Endometrial microvascular endothelial cells (primary cell): Measurements from ENCODE around the gene FLG. TPM values are rescaled to one million over a fixed set of nuclear protein-coding genes. Genes with fewer than 3 reads are reported as not detected.
"Not testable (repeated sequence)": the region's sequence is repeated elsewhere in the genome, so short reads cannot be mapped to it uniquely, and the experiment has no call there.

Source experiments
- in situ Hi-C: cut with HindIII; loops from 2 replicates; pipeline ENCODE4 v1.10.0; 2017; ENCODE audit warnings: low sequenced_read_pairs, low pct_unique_long_range_greater_than_20kb; ENCODE audit errors: inconsistent ontology term
- total RNA-seq: library from RNA; depleted of rRNA; stranded (reverse); fragments of >200 nt; gene quantifications from one replicate; pipeline ENCODE4 v1.2.3, GENCODE V29; 2015; ENCODE audit errors: inconsistent ontology term

Gene FLG
- total RNA-seq, result not detected

DNA sequence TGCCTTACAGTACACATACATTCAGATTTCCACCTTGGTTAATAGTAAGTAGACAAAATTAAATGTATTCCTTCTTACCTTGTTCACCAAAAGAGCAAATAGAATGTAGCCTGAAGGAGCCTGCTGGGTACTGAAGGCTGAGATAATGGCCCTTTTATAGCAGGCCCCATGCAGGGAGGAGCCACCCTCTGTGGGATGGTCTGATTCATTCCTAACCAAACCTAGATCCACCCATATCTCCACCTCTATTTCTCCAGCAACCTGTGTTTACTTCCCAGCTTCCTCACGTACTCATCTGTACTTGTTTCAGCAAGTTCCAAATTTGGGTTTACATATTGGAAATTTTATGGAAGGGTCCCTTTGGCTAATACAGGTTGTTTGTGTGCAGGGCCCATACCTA lies at the start of gene FLG:
TSS of gene FLG (minus strand) at position 129 of the 400 bp plus-strand sequence. CDS start 9,783 bp downstream, outside the sequence.
- in situ Hi-C loops, result no loop called here

DNA sequence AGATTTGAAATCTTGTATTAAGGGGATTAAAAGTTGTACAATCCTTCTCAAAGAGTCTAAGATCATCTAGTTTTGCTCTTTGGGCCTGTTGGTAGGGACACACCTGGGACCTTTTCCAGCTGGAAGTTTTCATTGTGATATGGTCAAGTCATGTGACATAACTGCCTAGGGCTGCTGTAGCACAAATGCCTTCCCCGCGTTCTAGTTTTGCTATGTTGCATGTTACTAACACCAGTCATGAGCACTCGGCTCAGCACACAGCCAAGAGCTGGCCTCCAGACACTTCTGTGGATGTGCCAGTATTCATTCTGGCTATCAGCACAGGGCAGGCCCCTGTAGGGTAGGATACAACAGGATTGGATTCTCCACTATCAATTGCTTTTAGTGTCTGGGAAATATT lies 49.4 kb upstream of the FLG start:
- in situ Hi-C loops, result no loop called here

DNA sequence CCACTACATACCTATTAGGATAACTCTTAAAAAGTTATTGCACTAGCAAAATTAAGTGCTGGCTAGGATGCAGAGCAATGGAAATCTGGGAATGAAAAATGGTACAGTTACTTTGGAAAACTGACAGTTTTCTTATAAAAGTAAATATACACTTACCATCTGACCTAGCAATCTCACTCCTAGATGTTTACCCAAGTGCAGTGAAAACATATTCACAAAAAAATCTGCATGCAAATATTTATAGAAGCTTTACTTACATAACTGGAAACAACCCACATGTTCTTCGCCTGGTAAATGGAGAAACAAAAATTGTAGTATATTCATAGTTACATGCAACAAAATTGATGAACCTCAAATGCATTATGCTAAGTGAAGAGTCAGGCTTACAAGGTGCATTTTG lies 47.6 kb upstream of the FLG start:
- in situ Hi-C loops, result no loop called here

- in situ Hi-C loops, result no loop called here
These were observed 42.4 kb upstream of the FLG start for GRCh38 chr1:152367436-152367835.

DNA sequence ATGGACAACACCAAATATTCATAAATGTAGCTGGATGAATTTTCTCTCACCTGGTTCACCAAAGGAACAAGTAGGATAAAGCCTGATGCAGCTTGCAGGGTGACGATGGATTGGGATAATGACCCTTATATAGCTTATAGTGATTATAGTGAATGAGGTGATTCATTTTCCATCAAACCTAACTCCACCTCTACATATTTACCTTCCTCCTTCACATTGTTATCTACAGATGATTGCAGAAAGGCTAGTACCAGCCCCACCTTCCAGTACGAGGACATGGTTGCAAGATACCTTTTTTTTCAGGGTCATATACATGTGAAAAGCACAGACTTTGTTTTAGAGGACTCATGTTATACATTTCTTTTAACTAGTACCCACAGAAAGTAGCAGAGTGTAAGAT lies 34.9 kb upstream of the FLG start, which contains the start of gene FLG2:
TSS of gene FLG2 (minus strand) at position 101 of the 400 bp plus-strand sequence. CDS start 1,122 bp downstream, outside the sequence.
- in situ Hi-C loops, result no loop called here

- in situ Hi-C loops, result no loop called here
These were observed 31.7 kb upstream of the FLG start for GRCh38 chr1:152356736-152357135.

- in situ Hi-C loops, result no loop called here
These were observed 24.6 kb upstream of the FLG start for GRCh38 chr1:152349611-152350010.

DNA sequence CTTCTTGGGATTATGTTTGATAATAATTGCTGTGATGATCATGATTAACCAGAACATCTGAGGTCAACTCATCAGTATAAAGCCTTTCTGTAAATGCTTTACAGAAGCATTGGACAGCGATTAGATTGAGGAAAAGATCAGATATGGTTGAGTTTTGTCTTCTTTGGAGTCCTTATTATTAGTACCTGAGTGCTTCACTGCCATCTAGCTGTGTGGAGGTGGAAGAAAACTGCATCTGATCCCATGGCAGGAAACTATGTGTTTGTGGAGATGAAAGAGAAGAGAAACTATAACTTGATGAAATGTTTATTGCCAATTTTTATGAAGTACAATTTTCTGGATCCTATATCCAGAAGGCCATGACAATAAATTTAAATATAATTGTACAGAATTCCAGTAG lies 23.4 kb upstream of the FLG start:
- in situ Hi-C loops, result no loop called here

DNA sequence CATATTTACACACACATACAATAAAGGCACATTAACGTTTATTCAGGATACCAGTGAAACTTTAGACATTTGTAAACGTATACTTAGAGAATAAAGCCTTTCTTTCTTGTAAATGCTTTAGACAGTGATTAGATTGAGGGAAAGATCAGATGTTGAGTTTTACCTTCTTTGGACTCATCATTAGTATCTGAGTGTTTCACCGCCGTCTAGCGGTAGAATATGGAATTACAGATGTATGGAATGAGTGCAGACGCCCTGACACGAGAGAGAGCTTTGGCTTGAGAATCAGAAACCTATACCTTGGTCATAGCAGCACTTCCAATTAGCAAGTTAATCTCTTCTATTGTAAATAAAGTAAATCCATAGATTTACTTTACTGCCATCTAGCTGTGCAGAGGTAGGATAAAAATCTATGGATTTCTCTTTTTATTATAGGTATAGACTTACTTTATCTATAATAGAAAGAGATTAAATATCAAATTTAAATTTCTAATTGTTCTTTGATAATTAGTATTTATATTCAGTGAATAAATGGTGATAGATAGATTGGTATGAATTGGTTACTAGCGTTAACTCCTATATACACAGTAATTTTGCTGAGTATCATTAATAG lies 22.2 kb upstream of the FLG start:
- in situ Hi-C loops, result no loop called here

- in situ Hi-C loops, result no loop called here
These were observed 19.4 kb upstream of the FLG start for GRCh38 chr1:152344438-152344837.

DNA sequence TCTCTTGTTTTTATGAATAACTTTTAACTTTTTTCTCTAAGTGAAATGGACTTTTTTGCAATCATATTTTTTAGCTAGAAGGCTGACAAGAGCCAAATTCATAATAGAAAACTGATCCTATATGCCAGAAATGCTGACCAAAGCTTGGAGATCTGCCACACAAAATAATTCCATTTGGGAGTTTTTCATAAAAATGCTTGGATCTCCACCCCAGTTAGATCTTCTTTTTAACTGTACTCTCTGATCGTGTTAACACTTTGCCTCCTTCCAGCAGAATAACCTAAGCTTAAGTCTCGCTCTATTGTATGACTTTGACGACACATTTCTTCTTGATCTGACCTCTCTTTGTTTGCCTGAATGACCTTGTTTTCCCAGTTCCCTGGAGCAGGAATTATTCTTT lies 18.0 kb upstream of the FLG start:
- in situ Hi-C loops, result no loop called here

- in situ Hi-C loops, result no loop called here
These were observed 10.4 kb upstream of the FLG start for GRCh38 chr1:152335399-152335798.

DNA sequence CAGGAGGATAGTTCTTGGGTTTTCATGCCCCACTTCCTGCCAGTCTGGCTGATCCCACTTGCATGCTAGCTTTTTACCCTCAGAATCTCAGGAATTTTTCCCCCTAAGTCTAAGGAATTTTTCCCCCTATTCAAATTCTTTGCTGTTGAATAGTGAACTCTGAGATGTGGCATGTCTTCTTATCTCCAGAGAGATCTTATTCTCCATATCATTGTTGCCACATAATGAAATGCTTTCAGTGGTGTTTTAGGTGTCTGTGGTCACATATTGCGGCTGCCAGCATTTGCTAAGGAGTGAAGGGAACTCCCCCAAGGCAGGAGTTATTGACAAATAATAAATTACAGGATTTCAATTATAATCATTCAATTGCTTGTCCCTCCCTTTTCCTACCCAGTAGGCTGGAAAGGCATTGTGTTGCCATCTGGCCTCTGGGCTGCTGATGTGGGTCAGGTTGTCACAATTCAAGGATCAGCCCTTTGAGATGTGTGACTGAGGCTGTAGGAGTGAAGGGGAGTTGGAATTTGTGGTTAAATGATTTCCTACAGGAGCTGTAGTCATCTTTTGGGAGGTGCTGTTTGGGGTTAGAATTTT lies 3.9 kb upstream of the FLG start:
- in situ Hi-C loops, result no loop called here

DNA sequence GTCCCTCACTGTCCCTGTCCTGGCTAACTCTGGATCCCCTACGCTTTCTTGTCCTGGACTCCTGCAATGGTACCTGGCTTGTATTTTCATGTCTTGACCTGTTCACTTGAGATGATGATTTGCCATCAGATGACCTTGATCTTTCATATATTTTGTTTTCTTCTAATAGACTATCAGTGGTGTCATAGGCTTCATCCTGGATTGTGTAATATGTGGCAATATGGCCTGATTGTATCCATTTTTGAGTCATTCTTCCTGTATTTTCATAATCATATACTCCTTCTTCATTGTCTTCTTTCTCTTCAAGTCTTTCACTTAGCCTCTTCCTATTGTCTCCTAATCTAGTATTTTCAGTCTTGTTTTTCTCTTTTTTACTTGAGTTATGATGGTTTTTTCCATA lies 11.1 kb downstream of the FLG start:
- in situ Hi-C loops, result no loop called here

GRCh38 chr1:152313319-152313801 lies 11.7 kb downstream of the FLG start:
- in situ Hi-C loops, result no loop called here

GRCh38 chr1:152312169-152312568 lies 12.9 kb downstream of the FLG start:
- in situ Hi-C loops, result not testable (repeated sequence)

DNA sequence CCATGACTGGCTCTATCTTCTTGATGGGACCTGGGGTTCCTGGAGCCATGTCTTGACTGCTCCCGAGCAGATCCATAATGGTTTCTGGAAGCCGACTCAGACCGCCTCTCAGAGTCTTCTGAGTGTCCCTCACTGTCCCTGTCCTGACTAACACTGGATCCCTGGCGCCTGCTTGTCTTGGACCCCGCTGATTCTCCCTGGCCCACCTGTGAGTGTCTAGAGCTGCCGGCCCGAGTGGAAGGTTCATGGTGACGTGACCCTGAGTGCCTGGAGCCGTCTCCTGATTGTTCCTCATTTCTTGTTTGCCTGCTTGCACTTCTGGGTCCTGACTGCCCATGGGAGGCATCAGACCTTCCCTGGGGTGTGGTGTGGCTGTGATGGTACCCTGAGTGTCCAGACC lies 15.1 kb downstream of the FLG start:
- in situ Hi-C loops, result no loop called here

GRCh38 chr1:152309320-152309901 lies 15.6 kb downstream of the FLG start:
- in situ Hi-C loops, result not testable (repeated sequence)

GRCh38 chr1:152308758-152309157 lies 16.3 kb downstream of the FLG start:
- in situ Hi-C loops, result not testable (repeated sequence)

- in situ Hi-C loops, result not testable (repeated sequence)
These were observed 17.1 kb downstream of the FLG start for GRCh38 chr1:152307970-152308369.
